K562 (cell line): Measurements from ENCODE around the gene DIP2A. TPM values are rescaled to one million over a fixed set of nuclear protein-coding genes. Genes with fewer than 3 reads are reported as not detected.

ENCODE experiments used
- ATAC-seq: fragments of 200-7000 bp; cut with Tn5 transposase; 3 replicates; pipeline ENCODE4 v1.9.1; 2020; ENCODE audit warnings: moderate library complexity
- BruUV-seq: library from RNA; stranded (reverse); fragments of 400-500 nt; replicated peaks from 2 replicates; lab custom pipeline; 2021; lab: Mats Ljungman, UMichigan
- CTCF ChIA-PET: fragments of 300-600 bp; formaldehyde crosslinking; extraction: SDS; loops from one replicate; lab custom pipeline; 2021; ENCODE audit warnings: low intra/inter-chr PET ratio; lab: Yijun Ruan, JAX
- POLR2A ChIA-PET: fragments of 300-600, 350-650 bp; sonication (Branson Sonifier 250); formaldehyde crosslinking; extraction: SDS; loops from one replicate; lab custom pipeline; 2021; ENCODE audit warnings: antibody characterized with exemption, inconsistent platforms; lab: Yijun Ruan, JAX
- DNase-seq, 4 experiments: peaks; one replicate each; pipeline versions ENCODE4 v3.0.0 to v3.0.0-alpha.2; 2011 to 2018; ENCODE audit warnings: low spot score in 3 of 4, mixed read lengths in 3 of 4; ENCODE audit errors: extremely low read depth in 1 of 4
- FAIRE-seq: peaks from 2 replicates; lab custom pipeline; 2011; peaks lifted over from hg19 to GRCh38; lab: Jason Lieb, UNC
- H2AFZ ChIP-seq: 2 replicates; pipeline ENCODE4 v1.6.0; 2011; ENCODE audit warnings: low read depth, low read length, control low read depth, inconsistent platforms
- H3K27ac ChIP-seq: fragments of 200-600 bp; 3 replicates; pipeline ENCODE4 v1.8.0; 2011; ENCODE audit warnings: low read depth, mild to moderate bottlenecking, control low read depth, inconsistent platforms, low read length, moderate library complexity, mixed read lengths; ENCODE audit errors: extremely low read depth
- H3K27me3 ChIP-seq, 2 experiments: fragments of 300-600 bp in 1 of 2; 2 replicates in 1 of 2; 3 replicates in 1 of 2; pipeline versions ENCODE4 v1.6.0 to v1.8.0; 2011; ENCODE audit warnings: inconsistent platforms in 2 of 2, low read length in 2 of 2, mild to moderate bottlenecking in 1 of 2, mixed read lengths in 1 of 2, moderate library complexity in 1 of 2; ENCODE audit not compliant: control insufficient read depth in 2 of 2, insufficient read depth in 2 of 2
- H3K36me3 ChIP-seq: fragments of 300-600 bp; 3 replicates; pipeline ENCODE4 v1.8.0; 2011; ENCODE audit warnings: mild to moderate bottlenecking, low read length, inconsistent platforms; ENCODE audit not compliant: control insufficient read depth, insufficient read depth
- H3K4me1 ChIP-seq, 2 experiments: fragments of 200-600 bp in 1 of 2; replicated peaks in 1 of 2; 2 replicates in 1 of 2; 3 replicates in 1 of 2; pipeline versions ENCODE4 v1.5.1 to v1.8.0; 2011; ENCODE audit warnings: inconsistent platforms in 2 of 2, low read length in 2 of 2, mild to moderate bottlenecking in 1 of 2, mixed read lengths in 1 of 2, moderate library complexity in 1 of 2; ENCODE audit not compliant: control insufficient read depth in 2 of 2, insufficient read depth in 2 of 2
- H3K4me2 ChIP-seq: 2 replicates; pipeline ENCODE4 v1.6.1; 2011; ENCODE audit warnings: low read length, control low read depth, inconsistent platforms, mixed read lengths; ENCODE audit not compliant: insufficient read depth
- H3K4me3 ChIP-seq: fragments of 200-600 bp; sonication (generic), shearing (Covaris generic); 2 replicates; pipeline ENCODE4 v1.5.1; 2016; ENCODE audit warnings: control low read depth, inconsistent platforms
- H3K79me2 ChIP-seq: fragments of 200-600 bp; 3 replicates; pipeline ENCODE4 v1.8.0; 2011; ENCODE audit warnings: low read length, inconsistent platforms; ENCODE audit not compliant: control insufficient read depth, insufficient read depth
- H3K9ac ChIP-seq, 2 experiments: 2 replicates each; pipeline versions ENCODE4 v1.6.0 to v1.6.1; 2011; ENCODE audit warnings: low read depth in 2 of 2, low read length in 2 of 2, control low read depth in 1 of 2, inconsistent platforms in 1 of 2, mild to moderate bottlenecking in 1 of 2, mixed read lengths in 1 of 2; ENCODE audit not compliant: insufficient read depth in 1 of 2
- H3K9me1 ChIP-seq: one replicate; pipeline ENCODE4 v1.6.0; 2011; ENCODE audit warnings: inconsistent platforms, mild to moderate bottlenecking, low read length, moderate library complexity; ENCODE audit not compliant: control insufficient read depth, insufficient read depth
- H3K9me3 ChIP-seq: replicated peaks from 2 replicates; pipeline ENCODE4 v1.5.1; 2011; ENCODE audit warnings: low read depth, low read length, inconsistent platforms; ENCODE audit not compliant: control insufficient read depth, insufficient read depth
- H4K20me1 ChIP-seq: replicated peaks from 2 replicates; pipeline ENCODE4 v1.6.1; 2011; ENCODE audit warnings: low read length, inconsistent platforms, mixed read lengths; ENCODE audit not compliant: control insufficient read depth, insufficient read depth
- ATF1 ChIP-seq, 2 experiments: fragments of 450-650 bp in 1 of 2; IDR thresholded peaks; 2 replicates each; pipeline ENCODE4 v1.6.1; 2016; ENCODE audit warnings: missing compliant biosample characterization in 1 of 2, missing genetic modification characterization in 1 of 2
- CHD2 ChIP-seq: IDR thresholded peaks from 2 replicates; pipeline ENCODE4 v1.6.1; 2011; ENCODE audit warnings: low read depth, low read length
- DNMT1 ChIP-seq: fragments of 450-650 bp; IDR thresholded peaks from 2 replicates; pipeline ENCODE4 v1.6.1; 2016; ENCODE audit warnings: antibody characterized with exemption, mild to moderate bottlenecking
- KDM4B ChIP-seq, 2 experiments: fragments of 450-650 bp in 1 of 2; sonication (generic) in 1 of 2; IDR thresholded peaks; 2 replicates each; pipeline ENCODE4 v1.6.1; 2016 to 2017; ENCODE audit warnings: borderline replicate concordance in 2 of 2, antibody characterized with exemption in 1 of 2, low read depth in 1 of 2, mild to moderate bottlenecking in 1 of 2
- KHSRP ChIP-seq: fragments of 450-650 bp; IDR thresholded peaks from 2 replicates; pipeline ENCODE4 v1.6.1; 2017
- NR1H2 ChIP-seq: sonication (generic); formaldehyde crosslinking; IDR thresholded peaks from 2 replicates; pipeline ENCODE4 v1.4.0; 2020; ENCODE audit warnings: mild to moderate bottlenecking, missing genetic modification reagents
- PHF20 ChIP-seq: fragments of 450-650 bp; IDR thresholded peaks from 2 replicates; pipeline ENCODE4 v1.6.1; 2018; ENCODE audit not compliant: partially characterized antibody
- POLR2G ChIP-seq: fragments of 200-400 bp; formaldehyde crosslinking; IDR thresholded peaks from 2 replicates; pipeline ENCODE4 v1.6.1; 2017; ENCODE audit warnings: low read depth, mild to moderate bottlenecking, antibody characterized with exemption, low read length, moderate library complexity
- RNF219 ChIP-seq: fragments of 250-450 bp; sonication (Bioruptor Pico); IDR thresholded peaks from 2 replicates; pipeline ENCODE4 v1.5.0; 2022; ENCODE audit warnings: mild to moderate bottlenecking
- U2AF1 ChIP-seq: fragments of 200-400 bp; formaldehyde crosslinking; optimal IDR thresholded peaks from 2 replicates; pipeline ENCODE3; 2017; ENCODE audit warnings: mild to moderate bottlenecking, low read depth, low read length, moderate library complexity
- ZBTB7A ChIP-seq: IDR thresholded peaks from 2 replicates; pipeline ENCODE4 v1.6.1; 2011; ENCODE audit warnings: low read depth, mild to moderate bottlenecking, low read length, moderate library complexity, borderline replicate concordance; ENCODE audit not compliant: control insufficient read depth
- ZNF699 ChIP-seq: fragments of 250-450 bp; sonication (Bioruptor Pico); IDR thresholded peaks from 2 replicates; pipeline ENCODE4 v1.8.0; 2021; ENCODE audit warnings: mild to moderate bottlenecking, moderate library complexity; ENCODE audit not compliant: insufficient replicate concordance
- WGBS: fragments of 100-300 bp; shearing (Covaris generic); methylation state at CpG from one replicate; pipeline ENCODE4 v1.1.6; 2016; ENCODE audit warnings: low coverage, mixed read lengths; ENCODE audit not compliant: insufficient coverage; ENCODE audit errors: missing lambda C conversion rate; 5-methylcytosine and 5-hydroxymethylcytosine counted together
- in situ Hi-C: fragments of 300-500 bp; cut with MboI; formaldehyde crosslinking; loops from 4 replicates; pipeline ENCODE4 v1.15.0; 2018; ENCODE audit warnings: inconsistent platforms, mixed read lengths
- intact Hi-C: fragments of 100-400 bp; cut with micrococcal nuclease; formaldehyde crosslinking; loops from 2 replicates; pipeline ENCODE4 v1.14.2; 2022
- polyA plus RNA-seq, 8 experiments: library from polyadenylated mRNA; depleted of rRNA in 4 of 8; stranded (reverse) in 5 of 8; unstranded in 3 of 8; fragments of >200 nt; fragmentation: Nextera tagmentation in 2 of 8; fragmentation: Illumina TruSeq in 1 of 8; extraction: Ambion mirVana in 2 of 8; extraction: Trizol in 1 of 8; gene quantifications; 2 replicates each; pipeline versions ENCODE4 v1.2.1 to v1.2.3, GENCODE V29; 2011 to 2014; ENCODE audit warnings: inconsistent platforms in 1 of 8, missing spikeins in 1 of 8
- total RNA-seq, 7 experiments: library from RNA; depleted of rRNA in 6 of 7; stranded (reverse); fragments of >200 nt in 6 of 7; fragmentation: Illumina TruSeq in 2 of 7; extraction: Trizol in 2 of 7; gene quantifications; 2 replicates each; pipeline versions ENCODE4 v1.2.1 to v1.2.3, GENCODE V29; 2011 to 2021; ENCODE audit warnings: low replicate concordance in 1 of 7
- TF ChIP-seq, protein P1 (sequence below): fragments of 450-650 bp; formaldehyde crosslinking; IDR thresholded peaks from 2 replicates; pipeline ENCODE4 v1.4.0; 2022; ENCODE audit warnings: mild to moderate bottlenecking, moderate library complexity

The DIP2A gene
- total and polyA plus RNA-seq, 9 of the 15 experiments (the other 6 are each of a cell fraction or from before 2014, with no cell fraction given) = 4.3 to 34.5 (median 20.3) TPM

DNA sequence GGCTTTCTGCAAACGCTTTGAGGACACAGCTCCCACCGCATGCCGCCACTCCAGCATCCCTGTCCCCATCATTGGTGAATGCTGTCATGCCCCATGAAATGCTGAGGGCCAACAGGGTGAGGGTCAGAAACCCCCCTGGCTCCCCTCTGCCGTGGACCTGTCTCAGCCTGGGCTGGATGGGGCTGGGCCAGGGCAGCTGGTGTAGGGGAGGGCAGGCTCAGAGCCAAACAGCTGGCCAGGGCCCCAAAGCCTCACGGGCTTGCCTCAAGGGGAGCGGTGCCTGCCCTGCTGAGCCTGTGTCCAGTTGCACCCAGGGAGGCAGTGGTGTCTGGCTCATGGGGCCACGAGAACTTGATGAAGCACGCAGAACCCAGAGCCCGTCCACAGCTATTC, 96.5 kb downstream of the DIP2A start:
- Histone ChIP-seq H3K79me2 (no peaks in the 10 kb centered on the region), H3K27me3 (no peaks in the 10 kb centered on the region), H3K9ac (peak overlapping the region in 1 of 2 experiments; percentile 19; a peak in 1 of 4 replicates), H2AFZ (no peak overlapping the region), H3K36me3 (peaks cover 51% of the 10 kb centered on the region; the same call in 2 of the 3 replicates), H3K9me3 (no peaks in the 10 kb centered on the region), H3K9me1 (no peaks in the 10 kb centered on the region), H3K4me2 (no peak overlapping the region), H4K20me1 (no peaks in the 10 kb centered on the region), H3K27ac (no peak overlapping the region), H3K4me3 (no peak overlapping the region), H3K4me1 (peaks cover 0 to 24% of the 10 kb centered on the region in 2 experiments; a peak in 2 of 5 replicates)
- CTCF ChIA-PET = no interaction called here
- in situ Hi-C loops (no loop called here), intact Hi-C loops (no loop called here)
- POLR2A ChIA-PET = interaction anchor here (1.0 kb wide), 1 partner anchor 232 kb away, joined by 3 read pairs; no protein-coding TSS in a partner anchor
- BruUV-seq = no TSS peak
- DNase-seq = no peak
- no peak for ATAC-seq
- FAIRE-seq = no peak
- TF ChIP-seq KHSRP (no peak), POLR2G (peak; percentile 40; the same call in 1 of the 2 replicates), ZBTB7A (no peak)
- WGBS = 92% methylated on average over 9 of the region's 9 CpGs

DNA sequence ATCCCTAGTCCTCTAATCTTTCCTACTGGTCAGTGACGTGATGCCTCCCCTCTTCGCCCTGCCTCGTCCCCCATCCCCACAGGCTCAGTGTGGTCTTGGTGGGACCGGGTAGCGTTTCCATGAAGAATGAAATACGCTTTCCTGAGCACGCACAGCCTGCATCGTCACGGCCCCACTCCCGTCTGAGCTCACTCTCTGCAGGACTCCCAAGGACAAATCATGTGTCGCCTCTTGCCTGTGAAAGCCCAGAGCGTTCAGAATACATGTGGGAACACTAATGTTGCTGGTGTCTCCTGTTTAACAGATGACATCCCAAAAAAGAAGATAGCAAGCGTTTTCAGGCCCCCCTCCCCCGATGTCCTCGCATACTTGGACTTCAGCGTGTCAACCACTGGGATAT, 97.0 kb downstream of the DIP2A start:
- H4K20me1 ChIP-seq = no peaks in the 10 kb centered on the region
- intact Hi-C loops (no loop called here), in situ Hi-C loops (no loop called here)
- H3K4me1 ChIP-seq = peaks cover 0 to 26% of the 10 kb centered on the region in 2 experiments; a peak in 2 of 5 replicates
- H3K4me3 ChIP-seq = no peak overlapping the region
- no peak for ATAC-seq
- WGBS = 86% methylated on average over 16 of the region's 16 CpGs
- peaks cover 53% of the 10 kb centered on the region; the same call in 2 of the 3 replicates for H3K36me3 ChIP-seq
- H3K4me2 ChIP-seq = no peak overlapping the region
- BruUV-seq = no TSS peak
- H3K9me1 ChIP-seq = no peaks in the 10 kb centered on the region
- no peak overlapping the region for H2AFZ ChIP-seq
- TF ChIP-seq ZNF699 (CRISPR knock-in tag) (no peak), NR1H2 (CRISPR knock-in tag) (no peak), CHD2 (no peak), KDM4B (IDR thresholded peaks at IDR 0.05; ENCODE audit: borderline replicate concordance in 2 of 2, low read depth in 1 of 2) (no peak), ATF1 (CRISPR knock-in tag; IDR thresholded peaks at IDR 0.05) (no peak), ATF1 (tag; IDR thresholded peaks at IDR 0.05) (no peak), PHF20 (no peak), RNF219 (CRISPR knock-in tag) (no peak), DNMT1 (no peak), U2AF1 (no peak)
- TF ChIP-seq, protein P1, sequence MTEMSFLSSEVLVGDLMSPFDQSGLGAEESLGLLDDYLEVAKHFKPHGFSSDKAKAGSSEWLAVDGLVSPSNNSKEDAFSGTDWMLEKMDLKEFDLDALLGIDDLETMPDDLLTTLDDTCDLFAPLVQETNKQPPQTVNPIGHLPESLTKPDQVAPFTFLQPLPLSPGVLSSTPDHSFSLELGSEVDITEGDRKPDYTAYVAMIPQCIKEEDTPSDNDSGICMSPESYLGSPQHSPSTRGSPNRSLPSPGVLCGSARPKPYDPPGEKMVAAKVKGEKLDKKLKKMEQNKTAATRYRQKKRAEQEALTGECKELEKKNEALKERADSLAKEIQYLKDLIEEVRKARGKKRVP (CRISPR knock-in tag) = no peak
- ChIA-PET CTCF (no interaction called here), POLR2A (no interaction called here)
- no peak for DNase-seq
- peak overlapping the region in 1 of 2 experiments; percentile 19; a peak in 1 of 4 replicates for H3K9ac ChIP-seq
- H3K27me3 ChIP-seq = no peaks in the 10 kb centered on the region
- no peak overlapping the region for H3K27ac ChIP-seq
- no peak for FAIRE-seq
- no peaks in the 10 kb centered on the region for H3K9me3 ChIP-seq
- no peaks in the 10 kb centered on the region for H3K79me2 ChIP-seq
